Fibroblast of the conjunctiva (primary cell): ENCODE data around the gene BTNL2.

Experiments used
- DNase-seq: peaks from one replicate; pipeline ENCODE4 v3.0.0-alpha.2; 2010; ENCODE audit warnings: low read depth

Gene BTNL2

GRCh38 chr6:32413427-32414047 lies 6.6 kb upstream of the BTNL2 start:
- DNase-seq, result peak; percentile 65

- no peak for DNase-seq
Observed at GRCh38 chr6:32411566-32412327, 4.8 kb upstream of the BTNL2 start.

GRCh38 chr6:32410906-32411305 lies 3.9 kb upstream of the BTNL2 start:
- no peak for DNase-seq

GRCh38 chr6:32406197-32406596 lies 784 bp downstream of the BTNL2 start:
- DNase-seq, result no peak

GRCh38 chr6:32405656-32406055 lies 1.3 kb downstream of the BTNL2 start:
- no peak for DNase-seq

- no peak for DNase-seq
Observed at GRCh38 chr6:32402812-32403211, 4.2 kb downstream of the BTNL2 start.

GRCh38 chr6:32401284-32401963 lies 5.6 kb downstream of the BTNL2 start:
- no peak for DNase-seq

GRCh38 chr6:32397252-32397920 lies 9.6 kb downstream of the BTNL2 start:
- DNase-seq, result no peak

- DNase-seq, result no peak
Observed at GRCh38 chr6:32396028-32396427, 11.0 kb downstream of the BTNL2 start.

GRCh38 chr6:32393665-32394420 lies 13.1 kb downstream of the BTNL2 start:
- DNase-seq, result peak; percentile 65

- DNase-seq, result no peak
Observed at GRCh38 chr6:32391505-32391904, 15.5 kb downstream of the BTNL2 start.

- DNase-seq, result no peak
Observed at GRCh38 chr6:32387589-32388340, 19.2 kb downstream of the BTNL2 start.

GRCh38 chr6:32386040-32386439 lies 20.9 kb downstream of the BTNL2 start:
- DNase-seq, result no peak

GRCh38 chr6:32382757-32383420 lies 24.1 kb downstream of the BTNL2 start:
- DNase-seq, result no peak

GRCh38 chr6:32379545-32379944 lies 27.4 kb downstream of the BTNL2 start:
- no peak for DNase-seq

- DNase-seq, result no peak
Observed at GRCh38 chr6:32375739-32376529, 31.0 kb downstream of the BTNL2 start.

GRCh38 chr6:32371803-32372202 lies 35.2 kb downstream of the BTNL2 start, which contains the start of gene TSBP1:
TSBP1 (minus strand) TSS chr6:32371903; CDS start chr6:32371706, 197 bp downstream.
- DNase-seq, result no peak

- DNase-seq, result no peak
Observed at GRCh38 chr6:32371229-32371628, 35.8 kb downstream of the BTNL2 start.

- no peak for DNase-seq
Observed at GRCh38 chr6:32370505-32370904, 36.5 kb downstream of the BTNL2 start.

- DNase-seq, result peak; percentile 46
Observed at GRCh38 chr6:32369660-32370059, 37.3 kb downstream of the BTNL2 start.
